ENCODE data around the gene SLC23A1.

- TF ChIP-seq ZNF121 (CRISPR knock-in tag; conservative IDR thresholded peaks at IDR 0.05) (no peak), RBFOX2 (IDR thresholded peaks at IDR 0.05; ENCODE audit: low read depth, low read length) (no peak), ZC3H4 (CRISPR knock-in tag; IDR thresholded peaks at IDR 0.05; ENCODE audit: borderline replicate concordance) (no peak), JUN (IDR thresholded peaks at IDR 0.05; ENCODE audit: borderline replicate concordance, low read depth, low read length) (no peak), JUN (CRISPR knock-in tag; IDR thresholded peaks at IDR 0.05; ENCODE audit: borderline replicate concordance) (no peak), ZNF586 (CRISPR knock-in tag; conservative IDR thresholded peaks at IDR 0.05) (no peak), RBBP5 (IDR thresholded peaks at IDR 0.05; ENCODE audit: borderline replicate concordance, insufficient read depth, low read length, poor library complexity, severe bottlenecking) (no peak), ILF3 (IDR thresholded peaks at IDR 0.05; ENCODE audit: borderline replicate concordance) (no peak), PCBP1 (IDR thresholded peaks at IDR 0.05; ENCODE audit: low read depth, low read length, poor library complexity, severe bottlenecking) (no peak), EZH2 (IDR thresholded peaks at IDR 0.05; ENCODE audit: borderline replicate concordance, low read depth, low read length) (no peak), XRCC4 (IDR thresholded peaks at IDR 0.05; ENCODE audit: extremely low read depth, insufficient read depth, insufficient read length) (no peak), KLF16 (IDR thresholded peaks at IDR 0.05) (no peak), JUND (IDR thresholded peaks at IDR 0.05; ENCODE audit: borderline replicate concordance, low read depth, low read length) (no peak), JUND (tag; IDR thresholded peaks at IDR 0.05; ENCODE audit: borderline replicate concordance, low read depth, low read length) (no peak)
- TF ChIP-seq, protein P1, sequence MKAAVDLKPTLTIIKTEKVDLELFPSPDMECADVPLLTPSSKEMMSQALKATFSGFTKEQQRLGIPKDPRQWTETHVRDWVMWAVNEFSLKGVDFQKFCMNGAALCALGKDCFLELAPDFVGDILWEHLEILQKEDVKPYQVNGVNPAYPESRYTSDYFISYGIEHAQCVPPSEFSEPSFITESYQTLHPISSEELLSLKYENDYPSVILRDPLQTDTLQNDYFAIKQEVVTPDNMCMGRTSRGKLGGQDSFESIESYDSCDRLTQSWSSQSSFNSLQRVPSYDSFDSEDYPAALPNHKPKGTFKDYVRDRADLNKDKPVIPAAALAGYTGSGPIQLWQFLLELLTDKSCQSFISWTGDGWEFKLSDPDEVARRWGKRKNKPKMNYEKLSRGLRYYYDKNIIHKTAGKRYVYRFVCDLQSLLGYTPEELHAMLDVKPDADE (conservative IDR thresholded peaks at IDR 0.05; ENCODE audit: control insufficient read depth, low read depth, low read length): no peak
Observed at GRCh38 chr5:139404484-139404840, 21.4 kb upstream of the SLC23A1 start.
